ENCODE data around the gene NKD1.

The NKD1 gene

GRCh38 chr16:50622643-50623369 is 74.6 kb downstream of the NKD1 start:
- in situ Hi-C loops (cut with MboI; ENCODE audit: low sequenced_read_pairs): no loop called here

GRCh38 chr16:50624449-50624970 is 76.3 kb downstream of the NKD1 start:
- in situ Hi-C loops (cut with MboI; ENCODE audit: low sequenced_read_pairs): no loop called here

- in situ Hi-C loops (cut with MboI; ENCODE audit: low sequenced_read_pairs): no loop called here
Observed at GRCh38 chr16:50625374-50625773, 77.2 kb downstream of the NKD1 start.

GRCh38 chr16:50626868-50627267 is 78.7 kb downstream of the NKD1 start:
- in situ Hi-C loops (cut with MboI; ENCODE audit: low sequenced_read_pairs): no loop called here

GRCh38 chr16:50627419-50627818 is 79.2 kb downstream of the NKD1 start:
- in situ Hi-C loops (cut with MboI; ENCODE audit: low sequenced_read_pairs): no loop called here

GRCh38 chr16:50628156-50628802 is 80.1 kb downstream of the NKD1 start:
- in situ Hi-C loops (cut with MboI; ENCODE audit: low sequenced_read_pairs): no loop called here

GRCh38 chr16:50629334-50629733 is 81.1 kb downstream of the NKD1 start:
- in situ Hi-C loops (cut with MboI; ENCODE audit: low sequenced_read_pairs): no loop called here

- in situ Hi-C loops (cut with MboI; ENCODE audit: low sequenced_read_pairs): no loop called here
Observed at GRCh38 chr16:50630394-50631020, 82.3 kb downstream of the NKD1 start.

- in situ Hi-C loops (cut with MboI; ENCODE audit: low sequenced_read_pairs): no loop called here
Observed at GRCh38 chr16:50631249-50631984, 83.2 kb downstream of the NKD1 start.

GRCh38 chr16:50631985-50632576 is 83.9 kb downstream of the NKD1 start:
- in situ Hi-C loops (cut with MboI; ENCODE audit: low sequenced_read_pairs): no loop called here

GRCh38 chr16:50632927-50633800 is 85.0 kb downstream of the NKD1 start:
- in situ Hi-C loops (cut with MboI; ENCODE audit: low sequenced_read_pairs): no loop called here

GRCh38 chr16:50634090-50634489 is 85.9 kb downstream of the NKD1 start:
- in situ Hi-C loops (cut with MboI; ENCODE audit: low sequenced_read_pairs): no loop called here

- in situ Hi-C loops (cut with MboI; ENCODE audit: low sequenced_read_pairs): no loop called here
Observed at GRCh38 chr16:50634947-50635346, 86.8 kb downstream of the NKD1 start.

- in situ Hi-C loops (cut with MboI; ENCODE audit: low sequenced_read_pairs): no loop called here
Observed at GRCh38 chr16:50635505-50636392, 87.6 kb downstream of the NKD1 start.

GRCh38 chr16:50636753-50637374 is 88.7 kb downstream of the NKD1 start:
- in situ Hi-C loops (cut with MboI; ENCODE audit: low sequenced_read_pairs): no loop called here

GRCh38 chr16:50637716-50638602 is 89.8 kb downstream of the NKD1 start:
- in situ Hi-C loops (cut with MboI; ENCODE audit: low sequenced_read_pairs): no loop called here
